Stimulated activated naive CD8-positive, alpha-beta T cell treated with anti-CD3 and anti-CD28 coated beads, Interleukin-15, amount 100 ng/mL, for 72 hours (primary cell): Measurements from ENCODE around the gene IL10RA.
A peak's percentile ranks its signal among the peaks of the same experiment; 100 is the strongest.
"Not testable (repeated sequence)": the region's sequence is repeated elsewhere in the genome, so short reads cannot be mapped to it uniquely, and the experiment has no call there.

Experiments used
- ATAC-seq: fragments of 150-1000 bp; cut with Tn5 transposase; 2 replicates; pipeline ENCODE4 v1.10.0; 2021; ENCODE audit warnings: mild to moderate bottlenecking, moderate library complexity
- DNase-seq, 2 donors: peaks; one replicate each; pipeline ENCODE4 v3.0.0; 2021 to 2022
- H3K27ac Mint-ChIP-seq, 2 donors: one replicate each; pipeline ENCODE4 v1.8.0; 2022; ENCODE audit warnings: mild to moderate bottlenecking in 2 of 2, mixed read lengths in 2 of 2, moderate library complexity in 2 of 2
- H3K27me3 Mint-ChIP-seq: one replicate; pipeline ENCODE4 v1.8.0; 2022; ENCODE audit warnings: mixed read lengths
- H3K4me1 Mint-ChIP-seq: one replicate; pipeline ENCODE4 v1.8.0; 2022; ENCODE audit warnings: mild to moderate bottlenecking, mixed read lengths
- H3K4me3 Mint-ChIP-seq, 2 donors: one replicate each; pipeline ENCODE4 v1.8.0; 2022; ENCODE audit warnings: mild to moderate bottlenecking in 2 of 2, mixed read lengths in 2 of 2, moderate library complexity in 1 of 2
- H3K9me3 Mint-ChIP-seq, 2 donors: one replicate each; pipeline ENCODE4 v1.8.0; 2022; ENCODE audit warnings: mixed read lengths in 2 of 2

Gene IL10RA

DNA sequence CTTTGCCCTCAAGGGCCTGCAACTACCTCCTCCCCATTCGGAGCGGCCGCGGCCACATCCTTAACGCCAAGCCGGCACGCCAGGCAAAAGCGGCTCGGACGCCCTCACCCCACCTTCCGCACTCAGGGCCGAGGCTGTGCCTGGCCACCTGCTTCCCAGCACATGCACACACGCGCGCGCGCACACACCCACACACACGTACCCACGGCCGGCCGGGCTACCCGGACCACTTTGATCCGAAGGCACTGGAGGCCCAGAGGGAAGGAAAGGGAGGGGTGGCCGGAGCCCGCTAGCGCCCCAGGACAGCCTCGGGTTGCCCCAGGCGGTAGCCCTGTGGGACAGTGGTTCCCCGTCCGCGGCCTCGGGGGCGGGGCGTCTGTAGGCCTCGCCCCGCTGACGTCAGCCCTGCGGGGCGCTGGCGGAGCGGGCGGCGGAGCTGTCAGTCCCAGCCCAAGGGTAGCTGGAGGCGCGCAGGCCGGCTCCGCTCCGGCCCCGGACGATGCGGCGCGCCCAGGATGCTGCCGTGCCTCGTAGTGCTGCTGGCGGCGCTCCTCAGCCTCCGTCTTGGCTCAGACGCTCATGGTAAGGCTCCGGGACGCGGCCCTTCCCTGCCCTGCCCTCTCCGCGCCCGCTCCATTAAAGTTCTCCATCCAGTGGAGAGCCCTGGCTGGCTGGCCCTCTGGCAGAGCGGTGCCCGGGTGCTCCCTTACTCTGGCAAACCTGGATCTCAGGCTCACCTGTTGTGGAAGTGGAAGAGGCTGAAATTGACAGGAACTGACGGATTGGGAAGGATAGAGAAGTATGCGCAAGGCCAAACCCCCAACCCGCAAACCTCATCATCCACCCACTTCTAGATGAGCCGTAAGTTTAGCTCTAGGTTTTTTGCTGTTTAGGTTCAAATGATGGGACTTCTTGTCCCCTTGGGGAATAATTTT is at the start of gene IL10RA:
Gene IL10RA, plus strand, starts transcription at position 442 of the 935 bp plus-strand sequence. Its CDS starts 74 bp downstream, at position 516.
- ATAC-seq (peak; percentile 86), DNase-seq (peak; percentile 88)
- Mint-ChIP-seq H3K27me3 (no peaks in the 10 kb centered on the region), H3K27ac (peak within 1 kb of the TSS; percentile 83 to 87), H3K4me3 (peak within 1 kb of the TSS; percentile 83 to 87), H3K9me3 (no peaks in the 10 kb centered on the region), H3K4me1 (peaks cover 82% of the 10 kb centered on the region)

DNA sequence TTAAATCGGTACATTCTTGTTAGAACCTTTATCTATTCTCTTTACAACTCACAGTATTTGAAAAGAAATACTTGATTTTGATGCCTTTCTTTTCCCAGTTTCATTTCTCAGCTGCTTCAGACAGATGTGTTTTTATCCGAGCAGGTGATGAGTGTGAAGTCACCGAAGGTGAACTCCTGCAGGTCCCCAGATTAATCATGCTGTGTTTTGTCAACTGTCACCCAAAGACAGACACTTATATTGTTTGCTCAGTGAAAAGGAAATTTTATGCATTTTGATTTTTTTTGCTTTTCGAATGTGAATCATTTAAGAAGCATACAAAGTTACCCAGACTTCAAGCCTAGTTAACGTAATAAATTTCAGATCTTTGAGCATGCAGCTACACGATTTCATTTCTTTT is 49.2 kb upstream of the IL10RA start:
- no peak overlapping the region for H3K27ac Mint-ChIP-seq
- peaks cover 47% of the 10 kb centered on the region for H3K4me1 Mint-ChIP-seq

DNA sequence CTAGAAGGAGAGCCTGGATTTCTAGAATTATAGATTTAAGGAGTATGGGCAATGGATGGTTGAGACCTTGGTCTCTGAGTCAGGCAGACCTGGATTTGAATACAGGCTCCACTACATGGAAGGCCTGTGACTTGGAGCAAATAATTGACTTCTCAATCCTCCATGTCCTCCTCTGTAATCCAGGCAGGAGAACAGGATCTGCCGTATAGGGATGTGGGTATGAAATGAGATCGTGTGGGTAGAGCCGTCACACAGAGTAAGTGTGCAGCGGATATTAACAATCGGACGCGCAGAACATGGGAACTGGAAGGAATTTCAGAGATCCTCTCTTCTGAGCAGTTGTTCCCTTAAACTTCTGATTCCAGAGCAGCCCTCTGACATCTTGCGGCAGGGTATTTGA is 45.5 kb upstream of the IL10RA start:
- H3K4me3 Mint-ChIP-seq: no peak overlapping the region
- H3K27ac Mint-ChIP-seq: peak overlapping the region in 1 of 2 donors; percentile 42
- H3K4me1 Mint-ChIP-seq: peaks cover 35% of the 10 kb centered on the region
- H3K9me3 Mint-ChIP-seq: peaks cover 0 to 6% of the 10 kb centered on the region in 2 donors
- ATAC-seq (no peak), DNase-seq (no peak)
- no peaks in the 10 kb centered on the region for H3K27me3 Mint-ChIP-seq

More for the DNA sequence above, 49.2 kb upstream of the IL10RA start:
- H3K27me3 Mint-ChIP-seq: no peaks in the 10 kb centered on the region
- no peak for ATAC-seq
- DNase-seq: no peak
- no peaks in the 10 kb centered on the region for H3K9me3 Mint-ChIP-seq
- H3K4me3 Mint-ChIP-seq: no peak overlapping the region

DNA sequence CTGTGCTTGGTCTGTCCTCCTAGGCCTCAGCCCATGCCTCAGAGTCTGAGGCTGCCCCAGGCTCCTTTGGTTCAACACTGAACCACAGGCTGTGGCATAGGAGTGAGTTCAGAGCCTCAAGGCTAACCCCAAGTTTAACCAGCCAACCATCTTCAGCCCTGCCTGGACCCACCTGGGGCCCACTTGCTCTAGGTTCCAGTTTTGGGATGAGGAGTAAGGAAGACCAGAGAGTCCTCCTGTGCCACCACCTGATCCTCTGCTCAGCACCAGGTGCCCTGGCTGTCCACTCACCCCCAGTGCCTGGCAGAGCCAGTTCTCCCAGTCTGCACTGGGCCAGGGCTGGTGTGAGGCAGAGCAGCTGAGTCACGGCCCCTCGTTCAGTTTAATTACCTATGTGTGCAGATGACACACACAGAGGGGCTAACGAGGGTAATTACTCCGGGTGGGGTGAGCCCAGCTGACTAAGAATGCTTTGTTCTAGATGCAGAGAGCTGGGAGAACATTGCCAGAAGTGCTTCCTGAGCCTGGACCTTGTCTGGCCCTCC is 45.0 kb upstream of the IL10RA start:
- DNase-seq (no peak), ATAC-seq (no peak)
- H3K27me3 Mint-ChIP-seq: no peaks in the 10 kb centered on the region
- peak overlapping the region in 1 of 2 donors; percentile 57 for H3K27ac Mint-ChIP-seq
- H3K9me3 Mint-ChIP-seq: peaks cover 0 to 6% of the 10 kb centered on the region in 2 donors
- H3K4me1 Mint-ChIP-seq: peaks cover 37% of the 10 kb centered on the region
- no peak overlapping the region for H3K4me3 Mint-ChIP-seq

DNA sequence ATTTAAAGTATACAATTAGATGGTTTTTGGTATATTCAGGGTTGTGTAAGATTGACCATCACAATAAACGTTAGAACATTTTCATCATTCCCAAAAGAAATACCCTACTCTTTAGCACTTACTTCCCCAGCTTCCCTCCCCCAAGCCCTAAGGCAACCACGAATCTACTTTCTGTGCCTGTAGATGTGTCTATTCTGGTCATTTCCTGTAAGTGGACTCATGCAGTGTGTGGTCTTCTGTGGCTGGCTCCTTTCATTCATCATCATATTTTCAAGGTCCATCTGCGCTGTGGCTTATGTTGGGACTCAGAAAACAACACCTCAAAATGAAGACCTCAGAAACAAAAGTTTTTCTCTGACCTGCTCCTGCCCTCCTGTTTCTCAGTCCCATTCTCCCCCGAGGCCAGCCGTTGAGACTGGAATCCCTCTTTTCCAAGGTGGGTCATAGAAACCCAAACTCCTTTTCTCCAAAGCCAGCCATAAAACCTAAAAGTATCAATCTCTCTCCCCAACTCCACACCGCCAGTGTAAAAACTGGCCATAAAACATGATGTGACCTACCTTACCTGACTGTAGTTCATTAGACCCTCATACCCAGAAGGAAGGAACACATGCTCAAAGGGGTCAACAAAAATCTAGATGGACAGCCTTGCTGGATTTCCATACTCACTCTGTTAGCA is 44.1 kb upstream of the IL10RA start:
- Mint-ChIP-seq H3K27me3 (no peaks in the 10 kb centered on the region), H3K4me1 (peaks cover 40% of the 10 kb centered on the region), H3K9me3 (peaks cover 0 to 6% of the 10 kb centered on the region in 2 donors), H3K27ac (peak overlapping the region in 1 of 2 donors; percentile 28), H3K4me3 (no peak overlapping the region)
- no peak for ATAC-seq
- DNase-seq: no peak

DNA sequence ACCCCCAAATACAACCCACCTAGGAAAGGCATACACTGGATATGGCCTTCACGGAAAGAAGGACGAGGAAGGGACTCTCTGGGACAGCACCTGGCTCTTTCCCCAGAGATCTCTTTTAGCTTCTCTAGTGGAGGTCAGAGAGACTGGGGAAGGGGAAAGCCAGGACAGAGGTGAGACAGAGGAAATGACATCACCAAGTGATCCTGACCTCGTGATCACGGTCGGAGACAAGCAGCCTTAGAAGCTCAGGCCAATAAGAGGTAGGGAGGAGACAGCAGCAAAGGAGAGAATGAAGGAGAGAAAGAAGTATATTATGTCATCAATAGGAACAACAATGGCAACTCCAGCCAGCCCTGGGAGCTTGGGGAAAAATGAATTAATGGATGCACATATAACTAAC is 41.6 kb upstream of the IL10RA start:
- Mint-ChIP-seq H3K9me3 (peaks cover 0 to 6% of the 10 kb centered on the region in 2 donors), H3K27me3 (no peaks in the 10 kb centered on the region), H3K4me3 (peak overlapping the region in 1 of 2 donors; percentile 18), H3K4me1 (peaks cover 64% of the 10 kb centered on the region), H3K27ac (peak overlapping the region in 1 of 2 donors; percentile 28)
- DNase-seq (no peak), ATAC-seq (no peak)

DNA sequence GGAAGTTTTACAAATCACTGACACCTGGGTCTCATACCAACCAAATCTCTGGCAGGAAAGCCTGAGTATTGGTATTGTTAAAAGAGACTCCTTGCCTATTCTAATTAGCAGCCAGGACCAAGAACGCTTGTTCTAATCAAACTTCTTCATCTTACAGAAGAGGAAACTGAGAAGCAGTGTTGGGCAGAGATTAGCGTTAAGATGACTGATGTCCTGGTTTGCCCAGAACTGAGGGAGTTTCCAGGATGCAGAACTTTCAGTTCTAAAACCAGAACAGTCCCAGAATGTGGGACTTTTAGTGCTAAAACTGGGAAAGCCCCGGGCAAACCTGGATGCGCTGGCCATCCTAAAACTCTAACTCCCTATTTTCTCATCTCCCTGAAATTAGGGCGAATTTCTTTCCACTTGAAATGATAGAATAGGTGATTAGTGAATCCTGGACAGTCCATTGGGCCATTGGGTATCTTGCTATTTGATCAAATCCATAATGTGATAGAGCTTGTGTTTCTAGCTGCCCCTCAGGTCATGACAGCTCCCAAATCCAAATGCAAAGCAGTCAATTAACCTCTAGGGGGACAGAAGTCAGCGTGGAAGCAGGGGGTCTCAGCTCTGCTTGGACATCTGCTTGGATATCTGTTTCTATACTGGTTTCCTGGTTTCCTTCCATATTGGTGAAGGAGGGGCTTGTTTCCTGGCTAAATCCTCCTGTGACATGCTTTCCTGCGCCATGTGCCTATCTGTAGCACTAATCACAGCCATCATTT is 41.0 kb upstream of the IL10RA start:
- H3K9me3 Mint-ChIP-seq: peaks cover 0 to 6% of the 10 kb centered on the region in 2 donors
- ATAC-seq (no peak), DNase-seq (no peak)
- no peak overlapping the region for H3K27ac Mint-ChIP-seq
- peaks cover 71% of the 10 kb centered on the region for H3K4me1 Mint-ChIP-seq
- no peaks in the 10 kb centered on the region for H3K27me3 Mint-ChIP-seq
- no peak overlapping the region for H3K4me3 Mint-ChIP-seq

DNA sequence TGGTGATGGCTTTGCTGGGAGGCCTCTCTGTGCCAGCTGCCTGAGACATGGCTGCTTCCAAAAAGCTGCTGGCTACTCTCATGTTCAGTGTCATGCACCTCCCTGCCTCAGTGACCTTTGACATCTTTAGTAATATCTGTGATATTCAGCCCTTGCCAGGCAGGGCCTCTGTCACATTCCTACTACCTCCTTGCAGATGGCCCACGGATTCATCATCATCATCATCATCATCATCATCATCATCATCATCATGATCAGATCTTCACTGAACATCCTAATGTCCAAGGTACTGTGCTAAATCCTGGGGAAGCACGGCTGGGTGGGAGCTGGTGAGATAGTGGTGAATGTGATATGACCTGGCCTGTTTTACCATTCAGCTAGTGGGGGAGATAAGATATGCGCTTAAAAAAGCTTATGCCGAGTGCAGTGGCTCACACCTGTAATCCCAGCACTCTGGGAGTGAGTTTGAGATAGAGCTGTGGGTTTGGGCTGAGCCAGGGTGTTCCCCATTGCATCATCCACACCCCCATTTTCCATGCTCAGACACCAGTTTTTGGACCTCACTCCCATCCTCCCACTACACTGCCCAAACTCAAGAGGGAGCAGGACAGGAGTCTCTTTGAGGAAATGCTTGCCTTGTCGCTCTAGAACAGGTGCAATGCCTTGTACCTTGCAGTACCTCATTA is 39.9 kb upstream of the IL10RA start:
- ATAC-seq (peak; percentile 33), DNase-seq (no peak)
- peaks cover 0 to 6% of the 10 kb centered on the region in 2 donors for H3K9me3 Mint-ChIP-seq
- peaks cover 82% of the 10 kb centered on the region for H3K4me1 Mint-ChIP-seq
- peak overlapping the region in 1 of 2 donors; percentile 23 for H3K27ac Mint-ChIP-seq
- no peaks in the 10 kb centered on the region for H3K27me3 Mint-ChIP-seq
- H3K4me3 Mint-ChIP-seq: no peak overlapping the region

DNA sequence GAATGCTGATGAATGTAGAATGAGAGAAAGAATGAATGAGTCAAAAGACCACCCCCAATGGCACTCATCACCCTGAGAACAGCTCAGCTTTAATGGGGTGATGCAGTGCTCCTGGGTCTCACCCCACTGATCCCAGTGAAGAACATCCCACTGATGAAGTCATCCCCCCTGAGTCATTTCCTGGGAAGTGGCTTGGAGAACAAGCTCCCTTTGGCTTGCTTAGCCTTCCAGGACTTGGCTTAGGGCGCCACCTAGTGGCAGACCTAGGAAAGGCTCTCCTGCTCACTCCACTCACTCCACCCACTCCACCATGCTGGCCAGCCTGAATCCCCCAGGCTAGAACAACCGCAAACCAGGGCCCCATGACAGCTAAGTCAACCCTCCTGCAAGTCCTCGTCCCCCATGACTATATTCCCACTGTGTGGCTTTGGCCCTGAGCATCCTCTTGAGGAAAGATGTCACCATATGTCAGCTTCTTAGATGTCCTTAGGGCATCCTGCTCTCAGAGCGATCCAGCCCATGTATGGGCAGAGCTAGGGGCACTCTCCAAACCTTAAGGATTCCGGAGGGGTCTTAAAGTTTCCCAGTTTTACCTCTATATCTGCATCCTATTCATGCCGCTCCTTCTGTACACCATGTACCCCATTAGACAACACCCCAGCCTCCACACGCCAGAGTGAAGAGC is 39.2 kb upstream of the IL10RA start:
- peaks cover 85% of the 10 kb centered on the region for H3K4me1 Mint-ChIP-seq
- H3K27me3 Mint-ChIP-seq: no peaks in the 10 kb centered on the region
- DNase-seq (peak; percentile 77 to 81), ATAC-seq (peak; percentile 72)
- H3K27ac Mint-ChIP-seq: peak overlapping the region; percentile 23 to 71
- no peak overlapping the region for H3K4me3 Mint-ChIP-seq
- peaks cover 0 to 6% of the 10 kb centered on the region in 2 donors for H3K9me3 Mint-ChIP-seq

DNA sequence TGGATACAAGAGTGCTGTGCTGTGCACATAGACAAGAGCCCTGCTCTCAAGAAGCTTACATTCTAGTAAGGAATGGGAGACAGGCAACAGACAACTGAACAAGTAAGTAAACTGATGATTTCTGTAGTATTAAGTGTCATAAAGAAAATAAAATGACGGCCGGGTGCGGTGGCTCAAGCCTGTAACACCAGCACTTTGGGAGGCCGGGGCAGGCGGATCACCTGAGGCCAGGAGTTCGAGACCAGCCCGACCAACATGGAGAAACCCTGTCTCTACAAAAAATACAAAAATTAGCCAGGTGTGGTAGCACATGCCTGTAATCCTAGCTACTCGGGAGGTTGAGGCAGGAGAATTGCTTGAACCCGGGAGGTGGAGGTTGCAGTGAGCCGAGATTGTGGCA is 38.4 kb upstream of the IL10RA start:
- ATAC-seq, H3K27me3 Mint-ChIP-seq, H3K4me3 Mint-ChIP-seq, DNase-seq, H3K9me3 Mint-ChIP-seq: not testable (repeated sequence)
- Mint-ChIP-seq H3K4me1 (peaks cover 87% of the 10 kb centered on the region), H3K27ac (peak overlapping the region in 1 of 2 donors; percentile 61)

DNA sequence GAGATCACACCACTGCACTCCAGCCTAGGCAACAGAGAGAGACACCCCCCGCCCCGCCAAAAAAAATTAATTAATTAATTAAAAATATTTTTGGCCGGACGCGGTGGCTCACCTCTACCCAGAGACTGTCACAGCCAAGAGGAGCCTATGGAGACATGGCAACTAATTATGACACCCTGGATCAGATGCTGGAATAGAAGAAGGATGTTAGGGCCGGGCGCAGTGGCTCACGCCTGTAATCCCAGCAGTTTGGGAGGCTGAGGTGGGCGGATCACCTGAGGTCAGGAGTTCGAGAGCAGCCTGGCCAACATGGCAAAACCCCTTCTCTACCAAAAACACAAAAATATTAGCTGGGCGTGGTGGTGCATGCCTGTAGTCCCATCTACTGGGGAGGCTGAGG is 37.7 kb upstream of the IL10RA start:
- peaks cover 94% of the 10 kb centered on the region for H3K4me1 Mint-ChIP-seq
- not testable (repeated sequence) for DNase-seq, ATAC-seq, H3K27ac Mint-ChIP-seq, H3K4me3 Mint-ChIP-seq, H3K9me3 Mint-ChIP-seq, H3K27me3 Mint-ChIP-seq

DNA sequence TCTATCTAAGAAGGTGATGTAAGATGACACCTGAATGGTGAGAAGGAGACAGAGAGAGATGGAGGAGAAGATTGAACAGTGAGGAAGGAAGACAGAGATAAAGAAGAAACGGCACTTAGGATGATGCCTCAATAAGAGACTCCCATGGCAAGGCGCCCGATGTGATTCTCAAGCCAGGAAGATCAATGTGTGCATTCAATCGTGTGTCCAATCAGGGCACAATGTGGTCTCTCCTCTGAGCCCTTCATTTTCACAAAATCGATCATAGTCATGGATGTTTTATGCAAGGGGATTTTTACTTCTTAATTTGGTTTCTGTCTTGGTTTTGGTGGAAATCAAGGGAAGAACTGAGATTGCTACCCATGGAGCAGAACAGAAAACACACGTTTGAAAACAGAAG is 37.1 kb upstream of the IL10RA start:
- DNase-seq: no peak
- H3K4me3 Mint-ChIP-seq: peak overlapping the region; percentile 76 to 77

DNA sequence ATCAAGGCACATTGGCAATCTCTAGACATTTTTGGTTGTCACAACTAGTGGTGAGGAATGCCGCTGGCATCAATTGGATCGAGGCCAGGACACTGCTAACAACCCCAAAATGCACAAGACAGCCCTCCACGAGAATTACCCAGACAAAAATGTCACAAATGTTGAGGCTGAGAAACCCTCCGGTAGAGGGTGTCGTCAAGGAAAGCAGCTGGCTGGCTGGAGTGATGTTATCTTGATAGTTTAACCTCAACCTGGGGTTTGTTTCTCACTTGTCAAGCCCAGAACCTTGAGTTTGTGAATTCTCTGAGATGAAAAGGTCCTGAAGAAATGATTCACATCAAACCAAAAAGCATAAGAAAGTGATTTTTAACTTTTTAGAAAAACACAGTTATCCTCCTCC is 35.9 kb upstream of the IL10RA start:
- DNase-seq (peak in 1 of 2 donors; percentile 52), ATAC-seq (peak; percentile 46)
- Mint-ChIP-seq H3K4me3 (peak overlapping the region; percentile 76 to 77), H3K4me1 (peaks cover 95% of the 10 kb centered on the region), H3K27me3 (no peaks in the 10 kb centered on the region), H3K9me3 (no peaks in the 10 kb centered on the region), H3K27ac (peak overlapping the region; percentile 73 to 74)

More for the DNA sequence above, 37.1 kb upstream of the IL10RA start:
- Mint-ChIP-seq H3K4me1 (peaks cover 100% of the 10 kb centered on the region), H3K27me3 (no peaks in the 10 kb centered on the region), H3K27ac (no peak overlapping the region), H3K9me3 (no peaks in the 10 kb centered on the region)
- ATAC-seq: no peak
